CD14-positive monocyte (primary cell): ENCODE data around the gene KSR1. TPM values are rescaled to one million over a fixed set of nuclear protein-coding genes. Genes with fewer than 3 reads are reported as not detected.

Experiments
- DNase-seq, 3 donors: peaks; one replicate each; pipeline ENCODE4 v3.0.0-alpha.2; 2011 to 2022
- H2AFZ ChIP-seq: 2 replicates; pipeline ENCODE4 v1.6.0; 2012; ENCODE audit warnings: mild to moderate bottlenecking, low read depth, low read length, inconsistent platforms; ENCODE audit not compliant: insufficient read depth, poor library complexity, severe bottlenecking
- H3K27ac ChIP-seq, 2 donors: 1 replicate in 1 of 2; 2 replicates in 1 of 2; pipeline ENCODE4 v1.5.1; 2012 to 2013; ENCODE audit warnings: low read length in 2 of 2, control low read depth in 1 of 2, inconsistent platforms in 1 of 2, low read depth in 1 of 2, mild to moderate bottlenecking in 1 of 2
- H3K27me3 ChIP-seq, 2 donors: one replicate each; pipeline versions ENCODE4 v1.6.0 to v1.6.1; 2011 to 2013; ENCODE audit warnings: low read length in 2 of 2; ENCODE audit not compliant: control insufficient read depth in 2 of 2, insufficient read depth in 2 of 2
- H3K36me3 ChIP-seq, 2 donors: replicated peaks in 1 of 2; 1 replicate in 1 of 2; 2 replicates in 1 of 2; pipeline versions ENCODE4 v1.5.1 to v1.6.1; 2012 to 2013; ENCODE audit warnings: low read length in 2 of 2, control low read depth in 1 of 2, inconsistent platforms in 1 of 2, mild to moderate bottlenecking in 1 of 2; ENCODE audit not compliant: insufficient read depth in 2 of 2, control insufficient read depth in 1 of 2
- H3K4me1 ChIP-seq, 2 donors: 1 replicate in 1 of 2; 2 replicates in 1 of 2; pipeline versions ENCODE4 v1.5.1 to v1.6.1; 2012 to 2013; ENCODE audit warnings: low read length in 2 of 2, control low read depth in 1 of 2, inconsistent platforms in 1 of 2, mild to moderate bottlenecking in 1 of 2, moderate library complexity in 1 of 2; ENCODE audit not compliant: insufficient read depth in 2 of 2, control insufficient read depth in 1 of 2
- H3K4me2 ChIP-seq: replicated peaks from 2 replicates; pipeline ENCODE3; 2012; ENCODE audit warnings: low read length, moderate library complexity, mild to moderate bottlenecking; ENCODE audit not compliant: poor library complexity, severe bottlenecking; ENCODE audit errors: extremely low read depth
- H3K4me3 ChIP-seq, 3 experiments: fragments of 200-600 bp in 1 of 3; sonication (generic) in 1 of 3; replicated peaks in 1 of 3; 1 replicate in 2 of 3; 2 replicates in 1 of 3; pipeline ENCODE4 v1.5.1; 2011 to 2013; ENCODE audit warnings: low read length in 3 of 3, mild to moderate bottlenecking in 3 of 3, control low read depth in 2 of 3, low read depth in 2 of 3, inconsistent platforms in 1 of 3, moderate library complexity in 1 of 3
- H3K79me2 ChIP-seq: 2 replicates; pipeline ENCODE4 v1.6.0; 2012; ENCODE audit warnings: mild to moderate bottlenecking, control low read depth, inconsistent platforms, low read length, moderate library complexity; ENCODE audit not compliant: insufficient read depth
- H3K9ac ChIP-seq: 2 replicates; pipeline ENCODE4 v1.6.0; 2017; ENCODE audit warnings: low read length, mild to moderate bottlenecking; ENCODE audit not compliant: insufficient read depth, poor library complexity, severe bottlenecking
- H3K9me3 ChIP-seq, 2 donors: replicated peaks in 1 of 2; 1 replicate in 1 of 2; 2 replicates in 1 of 2; pipeline versions ENCODE4 v1.5.1 to v1.6.1; 2012 to 2013; ENCODE audit warnings: low read length in 2 of 2, control low read depth in 1 of 2; ENCODE audit not compliant: control insufficient read depth in 1 of 2, insufficient read depth in 1 of 2
- H4K20me1 ChIP-seq: 2 replicates; pipeline ENCODE4 v1.6.0; 2012; ENCODE audit warnings: mild to moderate bottlenecking, low read length, control low read depth, moderate library complexity; ENCODE audit not compliant: insufficient read depth
- H3K27ac Mint-ChIP-seq, 7 donors: one replicate each; pipeline ENCODE4 v1.8.0; 2020; ENCODE audit warnings: mild to moderate bottlenecking in 7 of 7, mixed read lengths in 7 of 7, moderate library complexity in 6 of 7, inconsistent platforms in 2 of 7
- H3K27me3 Mint-ChIP-seq, 3 donors: one replicate each; pipeline ENCODE4 v1.8.0; 2021 to 2022; ENCODE audit warnings: low read depth in 3 of 3, mild to moderate bottlenecking in 3 of 3, mixed read lengths in 3 of 3, moderate library complexity in 3 of 3, inconsistent platforms in 1 of 3
- H3K36me3 Mint-ChIP-seq, 2 donors: one replicate each; pipeline ENCODE4 v1.8.0; 2020; ENCODE audit warnings: mixed read lengths in 2 of 2, inconsistent platforms in 1 of 2, mild to moderate bottlenecking in 1 of 2
- H3K4me1 Mint-ChIP-seq: one replicate; pipeline ENCODE4 v1.8.0; 2020; ENCODE audit warnings: mild to moderate bottlenecking, mixed read lengths
- H3K4me3 Mint-ChIP-seq, 2 donors: one replicate each; pipeline ENCODE4 v1.8.0; 2020; ENCODE audit warnings: mild to moderate bottlenecking in 2 of 2, mixed read lengths in 2 of 2, moderate library complexity in 1 of 2
- H3K9me3 Mint-ChIP-seq, 7 donors: one replicate each; pipeline ENCODE4 v1.8.0; 2020 to 2022; ENCODE audit warnings: mixed read lengths in 7 of 7, mild to moderate bottlenecking in 6 of 7, moderate library complexity in 6 of 7, inconsistent platforms in 2 of 7
- CTCF ChIP-seq: fragments of 200-600 bp; IDR thresholded peaks from one replicate; pipeline ENCODE4 v1.8.0; 2022; ENCODE audit warnings: antibody characterized with exemption, mild to moderate bottlenecking
- WGBS: methylation state at CpG from one replicate; pipeline ENCODE4 v1.1.5; 2013; ENCODE audit warnings: missing lambda C conversion rate; ENCODE audit not compliant: insufficient coverage; 5-methylcytosine and 5-hydroxymethylcytosine counted together
- intact Hi-C, 2 donors: fragments of 100-400 bp; cut with micrococcal nuclease; formaldehyde crosslinking; loops; one replicate each; pipeline versions ENCODE4 v1.15.0 to v1.15.1; 2023
- polyA plus RNA-seq, 3 donors: library from polyadenylated mRNA; depleted of rRNA in 1 of 3; unstranded in 2 of 3; stranded (reverse) in 1 of 3; fragments of 300-500 nt in 2 of 3; fragments of >200 nt in 1 of 3; fragmentation: Illumina TruSeq in 2 of 3; gene quantifications; 1 replicate in 2 of 3; 2 replicates in 1 of 3; pipeline ENCODE4 v1.2.3, GENCODE V29; 2012 to 2021

The KSR1 gene
- polyA plus RNA-seq, 3 donors: 1.2 to 111 (median 4.2) TPM

- no peak overlapping the region for H3K4me2 ChIP-seq
- Mint-ChIP-seq H3K9me3 (peaks cover 0 to 2% (median 0%) of the 10 kb centered on the region in 7 donors), H3K4me1 (peaks cover 72% of the 10 kb centered on the region), H3K4me3 (no peak overlapping the region), H3K36me3 (peaks cover 15 to 31% of the 10 kb centered on the region in 2 donors), H3K27me3 (no peaks in the 10 kb centered on the region), H3K27ac (peak overlapping the region in 1 of 7 donors; percentile 70)
- WGBS: 71% methylated on average over 8 of the region's 10 CpGs
- intact Hi-C loops: no loop called here
- H3K27me3 ChIP-seq: no peaks in the 10 kb centered on the region
- H3K9me3 ChIP-seq: no peaks in the 10 kb centered on the region
- DNase-seq: no peak
- H3K79me2 ChIP-seq: peaks cover 94% of the 10 kb centered on the region
- no peak overlapping the region for H3K27ac ChIP-seq
- H3K4me1 ChIP-seq: peaks cover 25 to 26% of the 10 kb centered on the region in 2 donors
- H4K20me1 ChIP-seq: peaks cover 90% of the 10 kb centered on the region
- no peak overlapping the region for H3K4me3 ChIP-seq
- peaks cover 7% of the 10 kb centered on the region in 2 donors for H3K36me3 ChIP-seq
- no peak for TF ChIP-seq CTCF
- no peak overlapping the region for H3K9ac ChIP-seq
- no peak overlapping the region for H2AFZ ChIP-seq
Observed at GRCh38 chr17:27461192-27461859, 5.1 kb downstream of the KSR1 start.

GRCh38 chr17:27462149-27462548 is 5.9 kb downstream of the KSR1 start:
- no peak for DNase-seq
- Histone ChIP-seq H3K4me3 (no peak overlapping the region), H3K27me3 (no peaks in the 10 kb centered on the region), H3K36me3 (peaks cover 7% of the 10 kb centered on the region in 2 donors), H3K4me1 (peaks cover 33% of the 10 kb centered on the region in 2 donors), H2AFZ (no peak overlapping the region), H3K4me2 (no peak overlapping the region), H4K20me1 (peaks cover 97% of the 10 kb centered on the region), H3K9me3 (no peaks in the 10 kb centered on the region), H3K9ac (no peak overlapping the region), H3K79me2 (peaks cover 90% of the 10 kb centered on the region), H3K27ac (no peak overlapping the region)
- Mint-ChIP-seq H3K27me3 (no peaks in the 10 kb centered on the region), H3K9me3 (peaks cover 0 to 2% (median 0%) of the 10 kb centered on the region in 7 donors), H3K4me1 (peaks cover 80% of the 10 kb centered on the region), H3K36me3 (peaks cover 15 to 31% of the 10 kb centered on the region in 2 donors), H3K4me3 (no peak overlapping the region), H3K27ac (peak overlapping the region in 2 of 7 donors; percentile 1 to 65)
- WGBS: 100% methylated on average over 1 of the region's 6 CpGs
- no peak for TF ChIP-seq CTCF
- intact Hi-C loops: no loop called here
